Measurements from ENCODE around the gene TYR.

- no peak for TF ChIP-seq EP300 (IDR thresholded peaks at IDR 0.05)
- TF ChIP-seq CTCF (IDR thresholded peaks at IDR 0.05), result no peak
- TF ChIP-seq POLR2AphosphoS5 (IDR thresholded peaks at IDR 0.05), result no peak
Measured at GRCh38 chr11:89235083-89235482, 57.4 kb downstream of the TYR start.
